Hepatocyte (in vitro differentiated cells): Measurements from ENCODE around the gene C6orf132. TPM values are rescaled to one million over a fixed set of nuclear protein-coding genes. Genes with fewer than 3 reads are reported as not detected.

ENCODE experiments used
- DNase-seq: peaks from one replicate; pipeline ENCODE4 v3.0.0-alpha.2; 2016; ENCODE audit warnings: low spot score
- H2AFZ ChIP-seq: fragments of 200-600 bp; sonication (generic); 2 replicates; pipeline ENCODE4 v1.6.0; 2016; ENCODE audit warnings: antibody characterized with exemption, mild to moderate bottlenecking
- H3K27ac ChIP-seq: fragments of 200-600 bp; sonication (generic); 2 replicates; pipeline ENCODE4 v1.5.1; 2016; ENCODE audit warnings: mild to moderate bottlenecking
- H3K27me3 ChIP-seq: fragments of 200-600 bp; sonication (generic); 2 replicates; pipeline ENCODE4 v1.6.1; 2016
- H3K36me3 ChIP-seq: fragments of 200-600 bp; sonication (generic); replicated peaks from 2 replicates; pipeline ENCODE4 v1.5.1; 2016; ENCODE audit warnings: low read depth; ENCODE audit not compliant: insufficient read depth
- H3K4me1 ChIP-seq: fragments of 200-600 bp; sonication (generic); 2 replicates; pipeline ENCODE4 v1.5.1; 2016; ENCODE audit warnings: mild to moderate bottlenecking, moderate library complexity; ENCODE audit not compliant: insufficient read depth
- H3K4me2 ChIP-seq: fragments of 200-600 bp; sonication (generic); 2 replicates; pipeline ENCODE4 v1.6.0; 2016
- H3K4me3 ChIP-seq: fragments of 200-600 bp; sonication (generic); 2 replicates; pipeline ENCODE4 v1.5.1; 2016; ENCODE audit warnings: mild to moderate bottlenecking
- H3K79me2 ChIP-seq: fragments of 200-600 bp; sonication (generic); 2 replicates; pipeline ENCODE4 v1.6.0; 2017; ENCODE audit warnings: mild to moderate bottlenecking
- H3K9me2 ChIP-seq: fragments of 200-600 bp; sonication (generic); replicated peaks from 2 replicates; pipeline ENCODE4 v1.6.0; 2017; ENCODE audit warnings: mild to moderate bottlenecking; ENCODE audit not compliant: insufficient read depth
- H3K9me3 ChIP-seq: fragments of 200-600 bp; sonication (generic); 2 replicates; pipeline ENCODE4 v1.5.1; 2016; ENCODE audit warnings: low read depth, mild to moderate bottlenecking
- H4K20me1 ChIP-seq: fragments of 200-600 bp; sonication (generic); 2 replicates; pipeline ENCODE4 v1.6.0; 2016; ENCODE audit warnings: mild to moderate bottlenecking; ENCODE audit not compliant: insufficient read depth, poor library complexity, severe bottlenecking
- CTCF ChIP-seq: fragments of 200-600 bp; sonication (generic); IDR thresholded peaks from 2 replicates; pipeline ENCODE4 v1.5.1; 2016; ENCODE audit warnings: antibody characterized with exemption, mild to moderate bottlenecking; ENCODE audit not compliant: poor library complexity
- EZH2 ChIP-seq: fragments of 200-600 bp; sonication (generic); IDR thresholded peaks from 2 replicates; pipeline ENCODE4 v1.6.1; 2016; ENCODE audit warnings: antibody characterized with exemption, mild to moderate bottlenecking, borderline replicate concordance
- EZH2phosphoT487 ChIP-seq: fragments of 200-600 bp; sonication (generic); IDR thresholded peaks from one replicate; pipeline ENCODE4 v1.6.1; 2018; ENCODE audit warnings: antibody characterized with exemption, mild to moderate bottlenecking, low read depth, moderate library complexity; ENCODE audit not compliant: unreplicated experiment, severe bottlenecking
- whole genome bisulfite sequencing: methylation state at CpG from one replicate; pipeline ENCODE4 v1.1.6; 2016; ENCODE audit warnings: low lambda C conversion rate; ENCODE audit errors: missing lambda C conversion rate; 5-methylcytosine and 5-hydroxymethylcytosine counted together
- polyA plus RNA-seq: library from polyadenylated mRNA; unstranded; fragments of >200 nt; fragmentation: Nextera tagmentation; extraction: Ambion mirVana; gene quantifications from 2 replicates; pipeline ENCODE4 v1.2.1, GENCODE V29; 2016
- total RNA-seq: library from RNA; depleted of rRNA; stranded (reverse); fragments of >200 nt; gene quantifications from 2 replicates; pipeline ENCODE4 v1.2.3, GENCODE V29; 2014

C6orf132 gene
- total and polyA plus RNA-seq, 2 experiments from 2014 or later: 10.5 to 12.5 TPM

- H3K79me2 ChIP-seq: peaks cover 2% of the 10 kb centered on the region
- H3K9me2 ChIP-seq: no peaks in the 10 kb centered on the region
- no peaks in the 10 kb centered on the region for H4K20me1 ChIP-seq
- DNase-seq: peak; percentile 78
- H3K9me3 ChIP-seq: no peaks in the 10 kb centered on the region
- peak overlapping the region; percentile 84 for H3K27ac ChIP-seq
- H3K4me2 ChIP-seq: peak overlapping the region; percentile 68
- peak overlapping the region; percentile 45 for H2AFZ ChIP-seq
- TF ChIP-seq EZH2 (no peak), EZH2phosphoT487 (no peak), CTCF (peak; percentile 67)
- 29% methylated on average over 47 of the region's 66 CpGs for WGBS
- no peak overlapping the region for H3K4me3 ChIP-seq
- H3K4me1 ChIP-seq: peaks cover 51% of the 10 kb centered on the region
- H3K36me3 ChIP-seq: no peaks in the 10 kb centered on the region
- no peaks in the 10 kb centered on the region for H3K27me3 ChIP-seq
Observed at GRCh38 chr6:42104095-42104803, 38.2 kb downstream of the C6orf132 start.

DNA sequence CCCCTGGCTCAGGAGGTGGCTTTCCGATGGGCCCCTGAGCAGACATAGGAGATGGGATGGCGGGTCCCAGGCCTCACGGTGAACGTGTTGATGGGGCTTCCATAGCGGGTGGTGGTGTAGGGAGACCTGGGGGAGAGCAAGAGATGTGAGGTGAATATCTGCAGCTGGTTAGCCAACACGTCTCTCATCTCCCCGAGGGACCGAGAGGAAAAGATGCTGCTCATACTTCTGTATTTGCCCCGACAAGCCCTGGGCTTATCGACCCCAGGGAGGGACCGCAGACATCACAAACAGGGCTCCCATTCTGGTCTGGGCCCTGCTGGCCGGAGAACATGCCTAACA is 38.7 kb downstream of the C6orf132 start:
- no peaks in the 10 kb centered on the region for H3K36me3 ChIP-seq
- H3K9me3 ChIP-seq: no peaks in the 10 kb centered on the region
- no peak for DNase-seq
- peaks cover 56% of the 10 kb centered on the region for H3K4me1 ChIP-seq
- H3K79me2 ChIP-seq: peaks cover 2% of the 10 kb centered on the region
- no peak overlapping the region for H2AFZ ChIP-seq
- TF ChIP-seq EZH2phosphoT487 (no peak), CTCF (no peak), EZH2 (no peak)
- H3K27ac ChIP-seq: peak overlapping the region; percentile 84
- H4K20me1 ChIP-seq: no peaks in the 10 kb centered on the region
- 81% methylated on average over 12 of the region's 12 CpGs for WGBS
- H3K9me2 ChIP-seq: no peaks in the 10 kb centered on the region
- H3K4me2 ChIP-seq: peak overlapping the region; percentile 68
- no peaks in the 10 kb centered on the region for H3K27me3 ChIP-seq
- H3K4me3 ChIP-seq: no peak overlapping the region

GRCh38 chr6:42103216-42103615 is 39.2 kb downstream of the C6orf132 start:
- Histone ChIP-seq H3K4me3 (no peak overlapping the region), H3K27me3 (no peaks in the 10 kb centered on the region), H3K4me1 (peaks cover 59% of the 10 kb centered on the region), H3K27ac (peak overlapping the region; percentile 84), H3K36me3 (no peaks in the 10 kb centered on the region), H3K4me2 (peak overlapping the region; percentile 68), H3K79me2 (peaks cover 2% of the 10 kb centered on the region), H2AFZ (no peak overlapping the region), H3K9me2 (no peaks in the 10 kb centered on the region), H3K9me3 (no peaks in the 10 kb centered on the region), H4K20me1 (no peaks in the 10 kb centered on the region)
- no peak for DNase-seq
- WGBS: 65% methylated on average over 7 of the region's 7 CpGs
- no peak for TF ChIP-seq EZH2phosphoT487
- TF ChIP-seq EZH2: no peak
- TF ChIP-seq CTCF: no peak
